SU-DHL-6 (cell line): ENCODE measurements around the gene INVS.
A peak's percentile ranks its signal among the peaks of the same experiment; 100 is the strongest.
"Not testable (repeated sequence)": the region's sequence is repeated elsewhere in the genome, so short reads cannot be mapped to it uniquely, and the experiment has no call there.

Source experiments
- H2AFZ ChIP-seq: fragments of 200-600 bp; sonication (generic); 2 replicates; pipeline ENCODE4 v1.6.1; 2014; ENCODE audit warnings: low read depth, mild to moderate bottlenecking, moderate library complexity, mixed read lengths, antibody characterized with exemption, low read length; ENCODE audit not compliant: severe bottlenecking
- H3F3A ChIP-seq: fragments of 200-600 bp; shearing (Covaris generic); 2 replicates; pipeline ENCODE4 v1.6.0; 2016; ENCODE audit warnings: antibody characterized with exemption, mild to moderate bottlenecking; ENCODE audit not compliant: insufficient read depth
- H3K27ac ChIP-seq: fragments of 200-600 bp; sonication (generic); 2 replicates; pipeline ENCODE4 v1.5.1; 2016; ENCODE audit warnings: low read depth, mild to moderate bottlenecking, low read length, moderate library complexity, mixed read lengths
- H3K27me3 ChIP-seq: fragments of 200-600 bp; sonication (generic), shearing (Covaris generic); 2 replicates; pipeline ENCODE4 v1.6.0; 2014; ENCODE audit warnings: mild to moderate bottlenecking, low read length
- H3K36me3 ChIP-seq: fragments of 200-600 bp; sonication (generic); 2 replicates; pipeline ENCODE4 v1.6.1; 2014; ENCODE audit warnings: mild to moderate bottlenecking, low read length, mixed read lengths
- H3K4me2 ChIP-seq: fragments of 300-600, 200-600 bp; shearing (Covaris generic), sonication (generic); 2 replicates; pipeline ENCODE4 v1.6.0; 2014; ENCODE audit warnings: low read length, low read depth, mild to moderate bottlenecking; ENCODE audit not compliant: poor library complexity, severe bottlenecking
- H3K4me3 ChIP-seq: fragments of 200-600 bp; sonication (generic); 2 replicates; pipeline ENCODE4 v1.5.1; 2014; ENCODE audit warnings: antibody characterized with exemption, low read length, mild to moderate bottlenecking, mixed read lengths; ENCODE audit not compliant: insufficient read depth, poor library complexity, severe bottlenecking
- H3K79me2 ChIP-seq: fragments of 200-600 bp; sonication (generic); 2 replicates; pipeline ENCODE4 v1.6.1; 2014; ENCODE audit warnings: mild to moderate bottlenecking, low read length, moderate library complexity; ENCODE audit not compliant: insufficient read depth
- H3K9ac ChIP-seq: fragments of 200-600 bp; sonication (generic); 2 replicates; pipeline ENCODE4 v1.7.0; 2014; ENCODE audit warnings: mild to moderate bottlenecking, low read length
- H3K9me2 ChIP-seq: fragments of 200-600 bp; sonication (generic); replicated peaks from 2 replicates; pipeline ENCODE4 v1.6.1; 2014; ENCODE audit warnings: low read length; ENCODE audit not compliant: insufficient read depth
- H3K9me3 ChIP-seq: fragments of 200-600 bp; sonication (generic); 2 replicates; pipeline ENCODE4 v1.6.1; 2014; ENCODE audit warnings: low read length, mixed read lengths; ENCODE audit not compliant: insufficient read depth
- H4K20me1 ChIP-seq: fragments of 200-600 bp; sonication (generic); 2 replicates; pipeline ENCODE4 v1.6.1; 2014; ENCODE audit warnings: low read depth, mild to moderate bottlenecking, antibody characterized with exemption, low read length, moderate library complexity, mixed read lengths
- EZH2phosphoT487 ChIP-seq: fragments of 200-600 bp; sonication (generic), shearing (Covaris generic); conservative IDR thresholded peaks from 2 replicates; pipeline ENCODE4 v1.6.1; 2018; ENCODE audit warnings: mild to moderate bottlenecking, antibody characterized with exemption, low read length, moderate library complexity, mixed read lengths
- TF ChIP-seq, protein P1 (sequence below): fragments of 200-600 bp; sonication (generic); IDR thresholded peaks from one replicate; pipeline ENCODE4 v1.5.1; 2017; ENCODE audit warnings: antibody characterized with exemption, mild to moderate bottlenecking, low read length, moderate library complexity; ENCODE audit not compliant: insufficient read depth, poor library complexity, severe bottlenecking

Gene INVS

DNA sequence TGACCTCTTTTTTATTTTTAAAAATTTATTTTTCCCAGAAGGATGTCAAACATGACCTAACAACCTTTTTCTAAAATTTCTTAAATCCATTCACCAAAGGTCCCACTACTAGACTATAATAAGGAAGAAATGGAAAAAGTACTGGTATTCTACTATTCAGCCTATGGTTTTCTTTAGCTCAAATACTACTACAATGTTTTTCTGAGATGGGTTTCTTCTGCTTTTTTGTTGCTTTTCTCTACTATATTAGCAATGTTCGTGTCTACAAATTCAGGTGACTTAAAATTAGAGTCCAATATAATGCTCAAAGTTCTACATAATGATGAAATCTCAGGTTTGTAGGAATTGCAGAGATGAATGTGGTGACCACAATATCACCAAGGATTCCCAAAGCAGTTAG is 8.2 kb upstream of the INVS start:
- peak overlapping the region; percentile 91 for H3K4me2 ChIP-seq

GRCh38 chr9:100091650-100092049 is 7.4 kb upstream of the INVS start:
- Histone ChIP-seq H3F3A (peaks cover 50% of the 10 kb centered on the region), H3K4me2 (peak overlapping the region; percentile 91), H3K9me2 (no peaks in the 10 kb centered on the region), H3K27me3 (no peaks in the 10 kb centered on the region), H3K79me2 (peaks cover 100% of the 10 kb centered on the region), H4K20me1 (0 out of 2 replicates have a peak, but pooled peaks cover 2% of the 10 kb centered on the region), H3K27ac (peak overlapping the region; percentile 79; the same call in 1 of the 2 replicates), H3K9me3 (no peaks in the 10 kb centered on the region), H3K9ac (0 out of 2 replicates have a peak overlapping the region, but pooled peaks have one; percentile 32), H3K36me3 (no peaks in the 10 kb centered on the region), H3K4me3 (no peak overlapping the region), H2AFZ (no peak overlapping the region)
- TF ChIP-seq, protein P1, sequence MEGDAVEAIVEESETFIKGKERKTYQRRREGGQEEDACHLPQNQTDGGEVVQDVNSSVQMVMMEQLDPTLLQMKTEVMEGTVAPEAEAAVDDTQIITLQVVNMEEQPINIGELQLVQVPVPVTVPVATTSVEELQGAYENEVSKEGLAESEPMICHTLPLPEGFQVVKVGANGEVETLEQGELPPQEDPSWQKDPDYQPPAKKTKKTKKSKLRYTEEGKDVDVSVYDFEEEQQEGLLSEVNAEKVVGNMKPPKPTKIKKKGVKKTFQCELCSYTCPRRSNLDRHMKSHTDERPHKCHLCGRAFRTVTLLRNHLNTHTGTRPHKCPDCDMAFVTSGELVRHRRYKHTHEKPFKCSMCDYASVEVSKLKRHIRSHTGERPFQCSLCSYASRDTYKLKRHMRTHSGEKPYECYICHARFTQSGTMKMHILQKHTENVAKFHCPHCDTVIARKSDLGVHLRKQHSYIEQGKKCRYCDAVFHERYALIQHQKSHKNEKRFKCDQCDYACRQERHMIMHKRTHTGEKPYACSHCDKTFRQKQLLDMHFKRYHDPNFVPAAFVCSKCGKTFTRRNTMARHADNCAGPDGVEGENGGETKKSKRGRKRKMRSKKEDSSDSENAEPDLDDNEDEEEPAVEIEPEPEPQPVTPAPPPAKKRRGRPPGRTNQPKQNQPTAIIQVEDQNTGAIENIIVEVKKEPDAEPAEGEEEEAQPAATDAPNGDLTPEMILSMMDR = no peak
- TF ChIP-seq EZH2phosphoT487 = no peak

More for the DNA sequence above, 8.2 kb upstream of the INVS start:
- TF ChIP-seq EZH2phosphoT487 = no peak
- TF ChIP-seq, protein P1 = no peak
- Histone ChIP-seq H2AFZ (no peak overlapping the region), H3K27ac (peak overlapping the region; percentile 79), H3K4me3 (no peak overlapping the region), H3K9me3 (no peaks in the 10 kb centered on the region), H3K36me3 (no peaks in the 10 kb centered on the region), H3K27me3 (no peaks in the 10 kb centered on the region), H3K79me2 (peaks cover 100% of the 10 kb centered on the region), H3K9ac (peak overlapping the region; percentile 32; the same call in 1 of the 2 replicates), H3F3A (peaks cover 55% of the 10 kb centered on the region), H3K9me2 (no peaks in the 10 kb centered on the region), H4K20me1 (no peaks in the 10 kb centered on the region)

DNA sequence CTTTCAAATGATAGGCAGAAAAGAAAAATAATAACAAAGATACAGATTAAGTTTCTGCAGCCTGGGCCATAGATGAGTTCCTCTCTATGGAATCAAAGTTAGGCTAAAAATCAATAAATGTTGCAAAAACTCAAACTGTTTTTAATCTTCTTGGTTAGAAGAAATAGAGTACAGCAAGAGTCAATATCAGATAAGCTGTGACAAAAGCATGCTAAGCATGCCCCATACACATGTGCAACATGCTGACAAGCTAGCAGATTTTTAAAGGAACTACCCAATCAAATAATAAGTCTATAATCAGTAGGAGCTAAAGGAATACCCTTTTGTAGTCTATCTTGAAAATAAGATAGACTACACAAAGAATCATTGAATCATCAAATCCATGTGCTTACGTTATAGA is 7.0 kb upstream of the INVS start:
- TF ChIP-seq, protein P1 = no peak
- TF ChIP-seq EZH2phosphoT487 = no peak
- Histone ChIP-seq H3K36me3 (peaks cover 4% of the 10 kb centered on the region), H3K79me2 (peaks cover 100% of the 10 kb centered on the region), H2AFZ (no peak overlapping the region), H4K20me1 (peaks cover 6% of the 10 kb centered on the region; the same call in 1 of the 2 replicates), H3K27ac (peak overlapping the region; percentile 79), H3K4me3 (no peak overlapping the region), H3K9me2 (no peaks in the 10 kb centered on the region), H3K9me3 (no peaks in the 10 kb centered on the region), H3K27me3 (no peaks in the 10 kb centered on the region), H3K4me2 (peak overlapping the region; percentile 91), H3K9ac (0 out of 2 replicates have a peak overlapping the region, but pooled peaks have one; percentile 2), H3F3A (peaks cover 47% of the 10 kb centered on the region)

DNA sequence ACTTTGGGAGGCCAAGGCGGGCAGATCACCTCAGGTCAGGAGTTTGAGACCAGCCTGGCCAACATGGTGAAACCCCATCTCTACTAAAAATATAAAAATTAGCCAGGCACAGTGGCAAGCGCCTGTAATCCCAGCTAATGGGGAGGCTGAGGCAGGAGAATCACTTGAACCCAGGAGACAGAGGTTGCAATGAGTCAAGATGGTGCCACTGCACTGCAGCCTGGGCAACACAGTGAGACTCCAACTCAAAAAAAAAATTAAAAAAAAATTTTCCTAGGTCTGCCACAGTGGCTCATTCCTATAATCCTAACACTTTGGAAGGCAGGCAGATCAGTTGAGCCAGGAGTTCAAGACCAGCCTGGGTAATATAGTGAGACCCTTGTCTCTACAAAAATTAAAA is 4.6 kb upstream of the INVS start:
- H3K27me3 ChIP-seq, H2AFZ ChIP-seq, H3K9me2 ChIP-seq, H3K4me3 ChIP-seq, H3K9me3 ChIP-seq, H3K36me3 ChIP-seq: not testable (repeated sequence)
- peaks cover 95% of the 10 kb centered on the region for H3K79me2 ChIP-seq
- H3K27ac ChIP-seq = peak overlapping the region; percentile 79
- peaks cover 14% of the 10 kb centered on the region for H4K20me1 ChIP-seq
- H3K9ac ChIP-seq = peak overlapping the region; percentile 20; the same call in 1 of the 2 replicates
- peak overlapping the region; percentile 91 for H3K4me2 ChIP-seq
- H3F3A ChIP-seq = peaks cover 42% of the 10 kb centered on the region
